H1 (cell line): ENCODE data around the gene OXCT2. TPM values are rescaled to one million over a fixed set of nuclear protein-coding genes. Genes with fewer than 3 reads are reported as not detected.
"Not testable (repeated sequence)": the region's sequence is repeated elsewhere in the genome, so short reads cannot be mapped to it uniquely, and the experiment has no call there.

Source experiments
- CTCF ChIA-PET: fragments of 300-600 bp; sonication (Branson Sonifier 250); formaldehyde crosslinking; loops from one replicate; lab custom pipeline; 2021; ENCODE audit not compliant: partially characterized antibody; lab: Charles Lee
- POLR2A ChIA-PET: fragments of 300-600 bp; sonication (Branson Sonifier 250); formaldehyde crosslinking; loops from one replicate; lab custom pipeline; 2021; ENCODE audit warnings: inconsistent platforms; ENCODE audit not compliant: partially characterized antibody; lab: Charles Lee
- DNase-seq, 2 experiments: peaks; one replicate each; pipeline versions ENCODE4 v3.0.0 to v3.0.0-alpha.2; 2010 to 2022; ENCODE audit warnings: low spot score in 2 of 2, low read depth in 1 of 2, mixed read lengths in 1 of 2
- FAIRE-seq: peaks from 2 replicates; lab custom pipeline; 2011; peaks lifted over from hg19 to GRCh38; lab: Jason Lieb, UNC
- H2AFZ ChIP-seq: 2 replicates; pipeline ENCODE4 v1.8.1; 2012; ENCODE audit warnings: low read length, inconsistent platforms
- H2AK5ac ChIP-seq: 2 replicates; pipeline ENCODE4 v1.6.1; 2013; ENCODE audit warnings: low read depth, low read length
- H2BK120ac ChIP-seq: replicated peaks from 2 replicates; pipeline ENCODE3; 2013; ENCODE audit warnings: low read depth, low read length, inconsistent platforms
- H2BK12ac ChIP-seq: 2 replicates; pipeline ENCODE4 v1.6.1; 2013; ENCODE audit warnings: low read depth, low read length
- H2BK15ac ChIP-seq: 2 replicates; pipeline ENCODE4 v1.6.1; 2013; ENCODE audit warnings: low read length
- H2BK20ac ChIP-seq: 2 replicates; pipeline ENCODE4 v1.6.1; 2013; ENCODE audit warnings: low read length
- H2BK5ac ChIP-seq: 2 replicates; pipeline ENCODE4 v1.6.1; 2013; ENCODE audit warnings: low read depth, low read length
- H3K14ac ChIP-seq: 2 replicates; pipeline ENCODE4 v1.6.1; 2013; ENCODE audit warnings: inconsistent platforms; ENCODE audit not compliant: insufficient read length
- H3K18ac ChIP-seq: 2 replicates; pipeline ENCODE4 v1.6.1; 2013; ENCODE audit warnings: low read length; ENCODE audit errors: extremely low read depth
- H3K23ac ChIP-seq: 2 replicates; pipeline ENCODE4 v1.6.1; 2013; ENCODE audit warnings: inconsistent platforms; ENCODE audit not compliant: insufficient read length
- H3K23me2 ChIP-seq: 2 replicates; pipeline ENCODE4 v1.6.1; 2013; ENCODE audit warnings: low read depth, low read length
- H3K27ac ChIP-seq: 2 replicates; pipeline ENCODE4 v1.6.1; 2011; ENCODE audit warnings: low read depth, low read length, inconsistent platforms
- H3K27me3 ChIP-seq, 4 experiments: replicated peaks in 1 of 4; 1 replicate in 1 of 4; 2 replicates in 3 of 4; pipeline versions ENCODE4 v1.6.1 to v1.8.1; 2011 to 2013; ENCODE audit warnings: low read length in 3 of 4, mild to moderate bottlenecking in 3 of 4, inconsistent platforms in 2 of 4, mixed read lengths in 2 of 4, moderate library complexity in 1 of 4; ENCODE audit not compliant: control insufficient read depth in 3 of 4, insufficient read depth in 3 of 4; ENCODE audit errors: extremely low read depth in 1 of 4
- H3K36me3 ChIP-seq, 4 experiments: 2 replicates each; pipeline versions ENCODE4 v1.6.1 to v1.8.1; 2011 to 2013; ENCODE audit warnings: mild to moderate bottlenecking in 4 of 4, low read length in 3 of 4, moderate library complexity in 2 of 4, control low read depth in 1 of 4, inconsistent platforms in 1 of 4; ENCODE audit not compliant: insufficient read depth in 4 of 4, control insufficient read depth in 2 of 4
- H3K4ac ChIP-seq: replicated peaks from 2 replicates; pipeline ENCODE3; 2013; ENCODE audit warnings: low read length, low read depth, mixed read lengths, inconsistent platforms; ENCODE audit not compliant: insufficient read length
- H3K4me1 ChIP-seq, 4 experiments: replicated peaks in 1 of 4; 1 replicate in 1 of 4; 2 replicates in 3 of 4; pipeline versions ENCODE4 v1.6.1 to v1.8.1; 2011 to 2013; ENCODE audit warnings: low read length in 3 of 4, inconsistent platforms in 2 of 4, mixed read lengths in 1 of 4; ENCODE audit not compliant: insufficient read depth in 4 of 4, control insufficient read depth in 3 of 4
- H3K4me2 ChIP-seq, 2 experiments: 2 replicates each; pipeline versions ENCODE4 v1.6.1 to v1.8.1; 2011 to 2013; ENCODE audit warnings: low read depth in 2 of 2, low read length in 2 of 2, control low read depth in 1 of 2, inconsistent platforms in 1 of 2, mild to moderate bottlenecking in 1 of 2; ENCODE audit not compliant: insufficient read depth in 1 of 2
- H3K4me3 ChIP-seq, 4 experiments: fragments of 200-600, 300-600 bp in 1 of 4; sonication (generic), shearing (Covaris generic), sonication (Bioruptor Twin) in 1 of 4; 2 replicates each; pipeline versions ENCODE4 v1.5.1 to v1.8.1; 2011 to 2016; ENCODE audit warnings: low read length in 4 of 4, low read depth in 3 of 4, control low read depth in 2 of 4, inconsistent platforms in 2 of 4, mild to moderate bottlenecking in 2 of 4, mixed read lengths in 1 of 4, moderate library complexity in 1 of 4; ENCODE audit not compliant: insufficient read depth in 2 of 4; ENCODE audit errors: extremely low read depth in 1 of 4
- H3K56ac ChIP-seq: replicated peaks from 2 replicates; pipeline ENCODE3; 2013; ENCODE audit warnings: low read depth, mild to moderate bottlenecking, mixed read lengths, low read length, inconsistent platforms; ENCODE audit not compliant: insufficient read length
- H3K79me1 ChIP-seq: 2 replicates; pipeline ENCODE4 v1.6.1; 2013; ENCODE audit warnings: low read depth, low read length, control low read depth
- H3K79me2 ChIP-seq, 2 experiments: 2 replicates each; pipeline versions ENCODE4 v1.6.1 to v1.8.1; 2012 to 2013; ENCODE audit warnings: low read length in 2 of 2, mild to moderate bottlenecking in 2 of 2, inconsistent platforms in 1 of 2; ENCODE audit not compliant: insufficient read depth in 2 of 2, control insufficient read depth in 1 of 2
- H3K9ac ChIP-seq, 4 experiments: replicated peaks in 1 of 4; 1 replicate in 1 of 4; 2 replicates in 3 of 4; pipeline versions ENCODE4 v1.6.1 to v1.8.1; 2011 to 2013; ENCODE audit warnings: low read depth in 3 of 4, low read length in 3 of 4, control low read depth in 2 of 4, mild to moderate bottlenecking in 2 of 4, moderate library complexity in 2 of 4, inconsistent platforms in 1 of 4; ENCODE audit errors: extremely low read depth in 1 of 4
- H3K9me3 ChIP-seq, 2 experiments: 2 replicates each; pipeline versions ENCODE4 v1.6.1 to v1.8.1; 2012 to 2013; ENCODE audit warnings: mild to moderate bottlenecking in 2 of 2, moderate library complexity in 2 of 2, control low read depth in 1 of 2, inconsistent platforms in 1 of 2, low read depth in 1 of 2, low read length in 1 of 2, mixed read lengths in 1 of 2; ENCODE audit not compliant: insufficient read depth in 2 of 2
- H4K20me1 ChIP-seq, 2 experiments: replicated peaks in 1 of 2; 2 replicates each; pipeline versions ENCODE3 to v1.8.1; 2011 to 2013; ENCODE audit warnings: inconsistent platforms in 2 of 2, low read length in 2 of 2, mild to moderate bottlenecking in 1 of 2; ENCODE audit not compliant: insufficient read depth in 2 of 2, control insufficient read depth in 1 of 2
- H4K5ac ChIP-seq: 2 replicates; pipeline ENCODE4 v1.6.1; 2013; ENCODE audit warnings: low read length, low read depth, mixed read lengths, inconsistent platforms; ENCODE audit not compliant: insufficient read length
- H4K8ac ChIP-seq: 2 replicates; pipeline ENCODE4 v1.8.0; 2013; ENCODE audit warnings: mild to moderate bottlenecking, moderate library complexity, low read length, inconsistent platforms; ENCODE audit not compliant: insufficient read depth; ENCODE audit errors: extremely low read depth
- H4K91ac ChIP-seq: replicated peaks from 2 replicates; pipeline ENCODE3; 2013; ENCODE audit warnings: low read length, mixed read lengths, inconsistent platforms; ENCODE audit not compliant: insufficient read length
- CBX8 ChIP-seq: fragments of 300-800, 300-1000 bp; sonication (generic); IDR thresholded peaks from 2 replicates; pipeline ENCODE4 v1.7.1; 2016; ENCODE audit warnings: low read depth, low read length, borderline replicate concordance
- FOSL1 ChIP-seq: IDR thresholded peaks from 2 replicates; pipeline ENCODE4 v1.6.1; 2011; ENCODE audit warnings: mild to moderate bottlenecking, low read depth, low read length, moderate library complexity; ENCODE audit not compliant: insufficient read depth
- HDAC6 ChIP-seq: IDR thresholded peaks from one replicate; pipeline ENCODE4 v1.7.1; 2012; ENCODE audit warnings: low read depth, mild to moderate bottlenecking, inconsistent platforms, low read length, moderate library complexity
- KDM5A ChIP-seq: fragments of 200-600 bp; IDR thresholded peaks from 2 replicates; pipeline ENCODE4 v1.7.1; 2012; ENCODE audit warnings: mild to moderate bottlenecking, low read length, inconsistent platforms, mixed read lengths
- MAFK ChIP-seq: IDR thresholded peaks from 2 replicates; pipeline ENCODE4 v1.6.1; 2012; ENCODE audit warnings: low read depth, mild to moderate bottlenecking, improper control_type of control experiment, low read length
- SP2 ChIP-seq: IDR thresholded peaks from 2 replicates; pipeline ENCODE4 v1.6.1; 2012; ENCODE audit warnings: mild to moderate bottlenecking, low read length, inconsistent platforms
- WGBS, 2 experiments: shearing (Covaris generic) in 1 of 2; methylation state at CpG; one replicate each; pipeline versions ENCODE4 v1.1.6 to v1.1.7; 2013 to 2015; ENCODE audit warnings: low lambda C conversion rate in 2 of 2, mixed read lengths in 2 of 2, inconsistent platforms in 1 of 2, low coverage in 1 of 2, missing lambda C conversion rate in 1 of 2; ENCODE audit not compliant: insufficient replicate concordance in 2 of 2, insufficient coverage in 1 of 2, insufficient read length in 1 of 2; ENCODE audit errors: extremely low coverage in 1 of 2, missing lambda C conversion rate in 1 of 2; 5-methylcytosine and 5-hydroxymethylcytosine counted together
- polyA plus RNA-seq, 7 experiments: library from polyadenylated mRNA; depleted of rRNA in 3 of 7; stranded (reverse) in 5 of 7; unstranded in 2 of 7; fragments of >200 nt in 5 of 7; fragments of 200-250 nt in 2 of 7; gene quantifications; 1 replicate in 5 of 7; 2 replicates in 1 of 7; 4 replicates in 1 of 7; pipeline versions ENCODE4 v1.2.1 to v1.2.3, GENCODE V29; 2011 to 2013; ENCODE audit warnings: missing spikeins in 2 of 7, mixed read lengths in 2 of 7
- total RNA-seq: library from RNA; stranded (reverse); fragmentation: NEBNext Ultra II Directional; extraction: Animal tissue kit (Norgen Biotek cat#: 25700); gene quantifications from 2 replicates; pipeline ENCODE4 v1.2.1, GENCODE V29; 2021

The OXCT2 gene
- total and polyA plus RNA-seq, 2 of the 8 experiments (the other 6 are each of a cell fraction or from before 2014, with no cell fraction given) = 2.6 to 2.9 TPM

DNA sequence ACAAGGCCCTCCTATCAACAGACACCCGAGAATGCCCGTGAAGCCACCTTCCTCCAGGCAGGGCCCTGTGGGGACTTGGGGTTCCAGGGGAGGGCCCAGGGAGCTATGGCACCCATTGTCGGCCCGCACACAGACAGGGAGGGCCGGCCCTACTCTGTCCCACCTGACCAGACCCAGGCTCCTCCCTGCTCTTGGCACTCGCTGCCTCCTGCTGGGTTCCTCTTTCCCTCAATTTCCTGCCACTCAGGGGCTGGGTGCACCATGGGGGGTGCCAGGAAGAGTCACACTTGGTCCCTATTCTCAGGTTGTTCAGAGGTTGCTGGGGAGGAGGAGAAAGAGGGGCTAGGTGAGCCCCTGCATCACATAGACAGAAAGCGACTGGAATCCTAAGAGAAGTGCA is 8.0 kb upstream of the OXCT2 start (continued):
- TF ChIP-seq FOSL1 = no peak
- TF ChIP-seq CBX8 = no peak
- TF ChIP-seq HDAC6 = no peak
- no peak for TF ChIP-seq SP2
- no peak for TF ChIP-seq KDM5A
- TF ChIP-seq MAFK = no peak

DNA sequence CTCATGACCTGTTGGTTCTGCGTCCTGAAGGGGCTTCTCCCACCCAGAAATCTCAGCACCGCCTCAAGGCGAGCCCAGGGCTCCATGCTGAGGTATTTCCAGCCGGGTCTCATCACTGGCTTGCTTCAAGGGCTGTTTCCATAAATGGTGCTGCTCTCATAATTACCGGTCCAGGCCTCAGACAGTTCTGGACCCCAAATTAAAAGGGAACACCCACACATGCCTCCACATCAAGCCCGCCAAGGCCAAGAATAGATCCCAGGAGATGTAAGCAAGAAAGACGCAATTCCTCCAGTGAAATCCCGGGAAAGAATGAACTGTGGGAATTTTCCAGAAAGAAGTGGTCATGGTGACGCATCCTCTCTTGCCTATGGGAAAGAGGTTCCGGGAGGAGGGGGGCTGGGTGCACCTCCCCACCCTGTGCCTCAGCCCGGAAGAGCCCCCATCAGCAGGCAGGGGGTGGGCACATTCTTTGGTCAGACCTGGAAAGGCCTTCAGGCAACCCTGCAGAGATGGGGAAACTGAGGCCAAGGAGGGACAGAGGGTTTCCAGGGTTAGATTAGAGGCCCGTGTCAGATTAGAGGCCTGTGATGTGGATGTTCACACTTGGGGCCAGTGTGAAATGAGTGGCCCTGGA is 7.4 kb upstream of the OXCT2 start:
- H4K20me1 ChIP-seq, H3K27me3 ChIP-seq, H3K4me2 ChIP-seq, H3K4me1 ChIP-seq, H3K23me2 ChIP-seq, H3K23ac ChIP-seq, H2BK120ac ChIP-seq, H2BK12ac ChIP-seq, H3K79me1 ChIP-seq, H2BK5ac ChIP-seq, H3K36me3 ChIP-seq, FAIRE-seq, H2BK20ac ChIP-seq, DNase-seq, H3K56ac ChIP-seq, H3K4ac ChIP-seq, H3K4me3 ChIP-seq, H3K9ac ChIP-seq, H2AK5ac ChIP-seq, H3K27ac ChIP-seq, H2AFZ ChIP-seq, POLR2A ChIA-PET, H3K18ac ChIP-seq, H4K5ac ChIP-seq, H4K8ac ChIP-seq, H3K9me3 ChIP-seq, H3K14ac ChIP-seq, H3K79me2 ChIP-seq, H2BK15ac ChIP-seq, H4K91ac ChIP-seq, CTCF ChIA-PET: not testable (repeated sequence)
- 86% methylated on average over 10 of the region's 12 CpGs; no CpG with 5 or more reads in 1 of the 2 experiments for WGBS, 2 experiments
